Measurements from ENCODE around the gene CCDC27. TPM values are rescaled to one million over a fixed set of nuclear protein-coding genes. Genes with fewer than 3 reads are reported as not detected.

CCDC27 gene
- total and polyA plus RNA-seq, 2 of the 13 experiments (the other 11 are each of a cell fraction or from before 2014, with no cell fraction given), result not detected

- TF ChIP-seq, protein P1, sequence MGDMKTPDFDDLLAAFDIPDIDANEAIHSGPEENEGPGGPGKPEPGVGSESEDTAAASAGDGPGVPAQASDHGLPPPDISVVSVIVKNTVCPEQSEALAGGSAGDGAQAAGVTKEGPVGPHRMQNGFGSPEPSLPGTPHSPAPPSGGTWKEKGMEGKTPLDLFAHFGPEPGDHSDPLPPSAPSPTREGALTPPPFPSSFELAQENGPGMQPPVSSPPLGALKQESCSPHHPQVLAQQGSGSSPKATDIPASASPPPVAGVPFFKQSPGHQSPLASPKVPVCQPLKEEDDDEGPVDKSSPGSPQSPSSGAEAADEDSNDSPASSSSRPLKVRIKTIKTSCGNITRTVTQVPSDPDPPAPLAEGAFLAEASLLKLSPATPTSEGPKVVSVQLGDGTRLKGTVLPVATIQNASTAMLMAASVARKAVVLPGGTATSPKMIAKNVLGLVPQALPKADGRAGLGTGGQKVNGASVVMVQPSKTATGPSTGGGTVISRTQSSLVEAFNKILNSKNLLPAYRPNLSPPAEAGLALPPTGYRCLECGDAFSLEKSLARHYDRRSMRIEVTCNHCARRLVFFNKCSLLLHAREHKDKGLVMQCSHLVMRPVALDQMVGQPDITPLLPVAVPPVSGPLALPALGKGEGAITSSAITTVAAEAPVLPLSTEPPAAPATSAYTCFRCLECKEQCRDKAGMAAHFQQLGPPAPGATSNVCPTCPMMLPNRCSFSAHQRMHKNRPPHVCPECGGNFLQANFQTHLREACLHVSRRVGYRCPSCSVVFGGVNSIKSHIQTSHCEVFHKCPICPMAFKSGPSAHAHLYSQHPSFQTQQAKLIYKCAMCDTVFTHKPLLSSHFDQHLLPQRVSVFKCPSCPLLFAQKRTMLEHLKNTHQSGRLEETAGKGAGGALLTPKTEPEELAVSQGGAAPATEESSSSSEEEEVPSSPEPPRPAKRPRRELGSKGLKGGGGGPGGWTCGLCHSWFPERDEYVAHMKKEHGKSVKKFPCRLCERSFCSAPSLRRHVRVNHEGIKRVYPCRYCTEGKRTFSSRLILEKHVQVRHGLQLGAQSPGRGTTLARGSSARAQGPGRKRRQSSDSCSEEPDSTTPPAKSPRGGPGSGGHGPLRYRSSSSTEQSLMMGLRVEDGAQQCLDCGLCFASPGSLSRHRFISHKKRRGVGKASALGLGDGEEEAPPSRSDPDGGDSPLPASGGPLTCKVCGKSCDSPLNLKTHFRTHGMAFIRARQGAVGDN (CRISPR knock-in tag; IDR thresholded peaks at IDR 0.05), result no peak
- TF ChIP-seq, protein P2, sequence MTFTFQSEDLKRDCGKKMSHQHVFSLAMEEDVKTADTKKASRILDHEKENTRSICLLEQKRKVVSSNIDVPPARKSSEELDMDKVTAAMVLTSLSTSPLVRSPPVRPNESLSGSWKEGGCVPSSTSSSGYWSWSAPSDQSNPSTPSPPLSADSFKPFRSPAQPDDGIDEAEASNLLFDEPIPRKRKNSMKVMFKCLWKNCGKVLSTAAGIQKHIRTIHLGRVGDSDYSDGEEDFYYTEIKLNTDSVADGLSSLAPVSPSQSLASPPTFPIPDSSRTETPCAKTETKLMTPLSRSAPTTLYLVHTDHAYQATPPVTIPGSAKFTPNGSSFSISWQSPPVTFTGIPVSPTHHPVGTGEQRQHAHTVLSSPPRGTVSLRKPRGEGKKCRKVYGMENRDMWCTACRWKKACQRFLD (CRISPR knock-in tag; IDR thresholded peaks at IDR 0.05; ENCODE audit: borderline replicate concordance), result no peak; the same call in 1 of the 2 replicates
- TF ChIP-seq NCOA2 (CRISPR knock-in tag; IDR thresholded peaks at IDR 0.05) (no peak), FOXM1 (CRISPR knock-in tag; IDR thresholded peaks at IDR 0.05) (no peak), ATF7 (IDR thresholded peaks at IDR 0.05) (no peak), ATF7 (CRISPR knock-in tag; IDR thresholded peaks at IDR 0.05) (no peak), ZNF230 (CRISPR knock-in tag; IDR thresholded peaks at IDR 0.05) (no peak), KLF9 (CRISPR knock-in tag; IDR thresholded peaks at IDR 0.05; ENCODE audit: low read depth) (no peak), POLR2G (IDR thresholded peaks at IDR 0.05; ENCODE audit: low read depth, low read length) (no peak), ZNF883 (CRISPR knock-in tag; IDR thresholded peaks at IDR 0.05; ENCODE audit: not compliant biosample characterization) (no peak), ZHX2 (IDR thresholded peaks at IDR 0.05; ENCODE audit: low read depth) (no peak), ZHX2 (CRISPR knock-in tag; IDR thresholded peaks at IDR 0.05; ENCODE audit: borderline replicate concordance) (peak; percentile 56; the same call in 1 of the 2 replicates), ARHGAP35 (CRISPR knock-in tag; IDR thresholded peaks at IDR 0.05; ENCODE audit: borderline replicate concordance) (no peak)
- TF ChIP-seq, protein P3, sequence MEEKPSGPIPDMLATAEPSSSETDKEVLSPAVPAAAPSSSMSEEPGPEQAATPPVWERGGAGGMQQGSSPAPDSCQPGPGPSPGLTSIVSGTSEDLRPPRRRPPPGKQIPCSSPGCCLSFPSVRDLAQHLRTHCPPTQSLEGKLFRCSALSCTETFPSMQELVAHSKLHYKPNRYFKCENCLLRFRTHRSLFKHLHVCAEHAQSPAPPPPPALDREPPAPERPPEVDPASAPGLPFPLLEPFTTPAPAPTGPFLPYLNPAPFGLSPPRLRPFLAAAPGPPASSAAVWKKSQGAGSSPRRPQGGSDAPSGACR (CRISPR knock-in tag; IDR thresholded peaks at IDR 0.05), result no peak
- TF ChIP-seq, protein P4, sequence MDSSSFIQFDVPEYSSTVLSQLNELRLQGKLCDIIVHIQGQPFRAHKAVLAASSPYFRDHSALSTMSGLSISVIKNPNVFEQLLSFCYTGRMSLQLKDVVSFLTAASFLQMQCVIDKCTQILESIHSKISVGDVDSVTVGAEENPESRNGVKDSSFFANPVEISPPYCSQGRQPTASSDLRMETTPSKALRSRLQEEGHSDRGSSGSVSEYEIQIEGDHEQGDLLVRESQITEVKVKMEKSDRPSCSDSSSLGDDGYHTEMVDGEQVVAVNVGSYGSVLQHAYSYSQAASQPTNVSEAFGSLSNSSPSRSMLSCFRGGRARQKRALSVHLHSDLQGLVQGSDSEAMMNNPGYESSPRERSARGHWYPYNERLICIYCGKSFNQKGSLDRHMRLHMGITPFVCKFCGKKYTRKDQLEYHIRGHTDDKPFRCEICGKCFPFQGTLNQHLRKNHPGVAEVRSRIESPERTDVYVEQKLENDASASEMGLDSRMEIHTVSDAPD (CRISPR knock-in tag; IDR thresholded peaks at IDR 0.05), result no peak
These were observed 43.4 kb downstream of the CCDC27 start (continued) for GRCh38 chr1:3795453-3796214.
